HL-60/S4 (cell line): Measurements from ENCODE around the gene PBX1.

Experiments
- in situ Hi-C: fragments of 300-500 bp; cut with MboI; formaldehyde crosslinking; loops from 2 replicates; pipeline ENCODE4 v1.14.3; 2022; ENCODE audit warnings: low sequenced_read_pairs

Gene PBX1

GRCh38 chr1:164716992-164717703 lies 158.2 kb downstream of the PBX1 start:
- in situ Hi-C loops, result no loop called here

GRCh38 chr1:164718821-164719220 lies 159.8 kb downstream of the PBX1 start:
- in situ Hi-C loops, result no loop called here

- in situ Hi-C loops, result no loop called here
Measured at GRCh38 chr1:164719676-164720439, 160.9 kb downstream of the PBX1 start.

DNA sequence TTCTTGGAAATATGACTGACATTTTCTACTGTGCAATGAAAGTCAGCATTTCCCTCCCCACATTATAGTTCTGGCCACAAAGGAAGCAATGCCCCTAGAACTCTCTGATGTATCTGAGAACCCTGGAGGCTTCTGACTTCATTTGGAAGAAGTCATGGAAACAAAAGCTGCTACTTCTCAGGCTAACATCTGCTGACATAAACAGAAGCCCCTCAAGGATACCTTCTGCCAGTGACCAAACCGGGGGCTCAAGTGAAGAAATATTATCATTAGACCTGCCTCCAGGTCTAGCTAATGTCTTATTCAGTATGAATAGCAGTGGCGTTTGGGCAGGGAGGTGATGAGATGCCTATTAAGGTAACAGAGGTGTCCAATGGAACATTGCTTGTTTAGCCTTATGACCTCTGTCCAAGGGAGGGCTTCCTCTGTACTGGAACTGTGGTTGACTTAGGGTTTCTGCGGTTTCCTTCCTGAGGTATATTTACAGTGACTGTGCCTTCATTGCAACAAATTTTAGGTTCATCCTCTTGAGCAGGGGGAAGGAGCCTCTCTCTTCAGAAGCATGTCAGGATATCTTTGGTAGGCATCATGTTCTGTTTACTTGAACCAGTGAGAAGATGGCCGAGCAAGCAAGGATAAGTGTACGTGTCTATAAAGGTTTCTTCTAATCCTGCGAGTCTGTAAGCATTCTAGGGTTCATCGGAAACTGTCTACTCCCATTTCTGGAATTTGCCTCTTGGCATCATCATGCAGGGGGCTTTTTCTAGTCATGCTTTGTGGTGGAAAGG lies 161.7 kb downstream of the PBX1 start:
- in situ Hi-C loops, result no loop called here

- in situ Hi-C loops, result no loop called here
Measured at GRCh38 chr1:164721228-164721496, 162.2 kb downstream of the PBX1 start.

GRCh38 chr1:164723296-164723798 lies 164.4 kb downstream of the PBX1 start:
- in situ Hi-C loops, result no loop called here

GRCh38 chr1:164725401-164725800 lies 166.4 kb downstream of the PBX1 start:
- in situ Hi-C loops, result no loop called here

- in situ Hi-C loops, result no loop called here
Measured at GRCh38 chr1:164726235-164726634, 167.3 kb downstream of the PBX1 start.

DNA sequence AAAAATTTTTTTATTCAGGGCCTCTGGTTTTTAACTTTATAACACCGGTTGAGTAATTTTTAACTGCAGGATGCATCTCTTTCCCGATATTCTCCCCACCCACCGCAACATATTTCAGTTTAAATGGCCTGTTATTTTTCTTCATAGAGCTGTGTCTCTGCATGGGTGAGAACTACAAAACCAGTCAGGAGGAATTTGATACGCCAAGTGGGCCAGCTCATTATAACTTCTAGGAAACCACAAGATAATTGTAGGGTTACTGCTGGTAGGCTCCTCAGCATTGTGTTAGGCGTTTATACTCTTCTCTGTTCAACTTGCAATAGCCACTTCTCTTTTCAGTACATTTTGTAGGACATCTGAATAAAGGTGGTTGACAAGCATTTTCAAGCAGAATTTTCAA lies 169.7 kb downstream of the PBX1 start:
- in situ Hi-C loops, result no loop called here

DNA sequence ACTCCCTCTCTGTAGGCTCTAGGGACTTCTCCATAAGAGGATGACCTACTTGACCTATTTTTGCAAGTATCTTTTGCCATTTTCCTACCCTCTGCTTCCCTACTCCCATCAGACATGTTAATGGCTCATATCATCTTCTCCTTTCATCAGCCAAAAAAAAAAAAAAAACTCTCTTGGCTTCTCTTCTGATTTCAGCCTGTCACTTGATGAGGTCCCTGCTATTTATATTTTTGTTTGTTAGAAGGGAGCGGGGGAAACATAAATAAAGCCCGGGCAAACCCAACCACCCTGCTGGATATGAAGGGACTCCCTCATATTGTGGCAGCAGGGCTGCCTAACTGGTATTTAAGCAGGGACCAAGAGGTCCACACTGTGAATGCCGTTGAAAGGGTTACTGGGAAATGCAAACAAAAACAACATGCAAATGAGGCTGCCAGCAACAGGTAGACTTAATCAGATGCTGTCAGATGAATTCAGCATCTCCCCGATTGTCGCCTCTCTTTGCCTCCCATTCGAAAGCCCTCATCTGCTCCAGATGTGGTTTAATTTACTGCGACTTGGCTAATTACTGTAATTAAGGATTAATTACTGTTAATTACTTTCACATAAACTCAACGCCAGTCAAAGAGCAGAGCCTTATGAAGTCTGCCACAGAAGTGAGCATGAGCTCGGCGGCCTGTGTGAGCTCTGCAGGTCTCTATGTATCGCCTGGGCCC lies 172.3 kb downstream of the PBX1 start:
- in situ Hi-C loops, result no loop called here

- in situ Hi-C loops, result no loop called here
Measured at GRCh38 chr1:164733070-164733469, 174.1 kb downstream of the PBX1 start.

DNA sequence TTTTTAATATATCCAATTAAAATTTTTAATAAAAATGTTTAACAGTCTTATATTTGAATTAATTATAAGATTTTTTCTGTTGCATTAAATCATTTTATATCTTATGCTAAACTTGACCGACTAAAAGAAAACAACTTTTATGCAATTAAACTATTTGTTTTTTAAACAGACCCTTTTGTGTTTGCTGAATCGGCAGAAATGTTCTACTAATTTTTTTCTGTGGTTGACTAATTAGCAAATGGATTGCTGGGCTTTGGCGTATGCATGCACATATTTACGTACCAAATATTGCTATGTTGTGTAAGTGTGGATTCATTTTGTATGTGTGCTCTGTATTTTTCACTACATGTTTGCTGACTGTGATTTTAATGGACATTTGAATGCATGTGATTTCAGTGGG lies 174.8 kb downstream of the PBX1 start:
- in situ Hi-C loops, result no loop called here

DNA sequence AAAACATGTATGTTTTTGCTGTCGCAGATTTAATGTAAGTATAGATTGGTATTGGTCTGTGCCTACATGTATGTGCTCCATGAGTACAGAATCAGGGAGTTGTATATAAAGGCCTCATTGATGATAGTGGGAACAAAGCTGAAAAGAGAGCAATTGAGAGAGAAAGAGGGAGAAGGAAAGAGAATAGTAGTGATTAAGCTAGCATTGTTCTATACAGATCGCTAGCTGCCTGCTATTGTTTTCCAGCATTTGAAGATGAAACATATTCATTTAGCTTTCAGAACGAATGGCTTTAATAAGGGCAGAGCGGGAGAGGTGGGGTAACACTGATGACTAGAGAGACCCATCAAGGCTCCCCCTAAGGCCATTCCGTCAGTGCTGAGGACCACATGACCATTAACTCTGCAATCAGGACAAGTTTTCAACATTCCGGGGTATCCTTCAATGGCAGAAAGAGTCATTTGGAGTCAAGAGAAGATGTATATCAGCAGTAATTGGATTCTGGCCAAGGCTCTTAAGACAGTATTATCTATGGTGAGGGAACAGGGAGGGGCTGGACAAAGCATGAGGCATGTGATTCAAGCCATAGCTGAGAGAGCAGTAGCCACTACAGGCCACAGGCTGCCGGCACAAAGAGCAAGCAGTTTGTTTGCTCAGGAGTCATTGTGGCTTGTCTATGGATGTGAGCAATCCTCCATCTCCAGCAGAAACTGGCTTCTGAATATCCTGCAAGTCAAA lies 176.5 kb downstream of the PBX1 start:
- in situ Hi-C loops, result no loop called here

DNA sequence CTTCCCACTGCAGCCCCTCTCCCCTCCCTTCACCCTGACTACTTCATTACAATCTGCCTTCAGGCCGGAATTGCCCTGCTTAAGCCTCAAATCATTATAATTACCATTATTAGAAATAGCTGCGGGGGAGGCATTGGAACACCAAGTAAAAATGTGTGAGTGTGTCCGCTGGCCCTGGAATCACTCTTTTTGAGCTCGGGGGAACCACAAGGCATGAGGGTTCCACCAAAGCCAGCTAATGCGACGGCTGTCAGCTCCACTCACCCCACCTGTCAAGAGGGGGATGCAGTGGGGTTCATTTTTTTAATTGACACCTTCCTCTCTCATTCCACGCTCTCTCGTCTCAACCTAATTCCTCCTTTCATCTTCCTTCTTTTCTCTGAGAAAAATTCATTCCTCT lies 177.2 kb downstream of the PBX1 start:
- in situ Hi-C loops, result no loop called here

- in situ Hi-C loops, result no loop called here
Measured at GRCh38 chr1:164739189-164739588, 180.2 kb downstream of the PBX1 start.

DNA sequence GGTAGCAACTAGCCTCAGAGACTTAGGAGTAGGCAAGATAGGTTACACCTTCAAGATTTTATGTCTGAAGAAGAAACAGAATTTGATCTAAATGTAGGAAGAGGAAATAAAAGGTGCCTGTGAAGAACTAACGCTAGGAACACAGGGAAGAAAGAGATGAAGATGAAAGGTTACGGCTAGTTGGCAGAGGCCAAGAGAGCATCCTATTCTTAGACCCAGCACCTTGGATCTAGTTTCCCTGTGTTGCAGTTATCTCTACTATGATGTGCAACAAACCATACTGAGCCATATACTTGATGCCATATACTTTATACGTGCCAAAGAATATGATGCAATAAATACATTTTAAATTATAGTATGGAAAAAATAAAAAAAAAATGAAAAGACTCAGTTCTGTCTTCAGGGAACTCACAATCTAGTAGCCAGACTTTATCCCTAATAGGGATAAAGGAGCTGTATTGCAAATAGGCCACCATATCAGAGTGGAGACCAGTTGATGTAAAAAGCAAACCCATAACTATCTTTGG lies 181.1 kb downstream of the PBX1 start:
- in situ Hi-C loops, result no loop called here

GRCh38 chr1:164742745-164743144 lies 183.8 kb downstream of the PBX1 start:
- in situ Hi-C loops, result no loop called here

DNA sequence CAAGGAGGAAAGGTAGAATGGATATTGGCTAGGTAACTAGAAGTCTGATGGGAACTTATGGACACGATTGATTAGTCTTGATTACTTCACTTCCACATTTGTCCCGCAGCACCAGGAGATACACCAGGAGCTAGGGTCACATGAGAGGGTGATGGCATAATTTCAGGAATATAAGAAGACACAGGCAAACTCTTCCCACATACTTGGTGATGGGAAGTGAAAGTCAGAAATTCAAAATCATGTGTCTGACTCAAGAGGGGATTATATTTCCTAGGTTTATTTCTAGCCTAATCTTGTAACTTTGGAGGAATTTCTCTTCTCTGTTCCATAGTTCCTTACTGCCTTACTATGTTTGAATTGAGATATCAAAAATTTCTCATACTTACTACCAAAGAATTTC lies 185.0 kb downstream of the PBX1 start:
- in situ Hi-C loops, result no loop called here

DNA sequence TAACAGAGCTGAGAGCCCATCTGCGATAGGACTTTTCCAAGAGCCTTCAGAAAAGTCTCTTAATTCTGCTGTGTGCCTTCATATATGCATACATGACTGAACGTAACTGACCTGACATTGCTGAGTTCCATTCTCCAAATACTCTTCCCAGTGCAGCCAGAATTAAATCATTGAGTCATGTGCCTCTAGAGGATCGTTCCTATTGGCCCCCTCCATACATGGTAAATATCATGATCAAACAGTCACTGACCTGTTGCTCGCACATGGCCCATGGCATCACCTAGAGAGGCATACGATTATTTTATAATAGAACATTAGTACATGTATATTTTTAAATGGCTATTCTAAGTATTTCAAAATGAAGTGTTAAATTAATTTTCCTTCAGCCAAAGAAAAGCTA lies 186.8 kb downstream of the PBX1 start:
- in situ Hi-C loops, result no loop called here

GRCh38 chr1:164746632-164747031 lies 187.6 kb downstream of the PBX1 start:
- in situ Hi-C loops, result no loop called here
